SU-DHL-6 (cell line): ENCODE measurements around the gene PNPLA7.
"Not testable (repeated sequence)": the region's sequence is repeated elsewhere in the genome, so short reads cannot be mapped to it uniquely, and the experiment has no call there.

Source experiments
- H2AFZ ChIP-seq: fragments of 200-600 bp; sonication (generic); 2 replicates; pipeline ENCODE4 v1.6.1; 2014; ENCODE audit warnings: low read depth, mild to moderate bottlenecking, moderate library complexity, mixed read lengths, antibody characterized with exemption, low read length; ENCODE audit not compliant: severe bottlenecking
- H3F3A ChIP-seq: fragments of 200-600 bp; shearing (Covaris generic); 2 replicates; pipeline ENCODE4 v1.6.0; 2016; ENCODE audit warnings: antibody characterized with exemption, mild to moderate bottlenecking; ENCODE audit not compliant: insufficient read depth
- H3K27ac ChIP-seq: fragments of 200-600 bp; sonication (generic); 2 replicates; pipeline ENCODE4 v1.5.1; 2016; ENCODE audit warnings: low read depth, mild to moderate bottlenecking, low read length, moderate library complexity, mixed read lengths
- H3K27me3 ChIP-seq: fragments of 200-600 bp; sonication (generic), shearing (Covaris generic); 2 replicates; pipeline ENCODE4 v1.6.0; 2014; ENCODE audit warnings: mild to moderate bottlenecking, low read length
- H3K36me3 ChIP-seq: fragments of 200-600 bp; sonication (generic); 2 replicates; pipeline ENCODE4 v1.6.1; 2014; ENCODE audit warnings: mild to moderate bottlenecking, low read length, mixed read lengths
- H3K4me2 ChIP-seq: fragments of 300-600, 200-600 bp; shearing (Covaris generic), sonication (generic); 2 replicates; pipeline ENCODE4 v1.6.0; 2014; ENCODE audit warnings: low read length, low read depth, mild to moderate bottlenecking; ENCODE audit not compliant: poor library complexity, severe bottlenecking
- H3K4me3 ChIP-seq: fragments of 200-600 bp; sonication (generic); 2 replicates; pipeline ENCODE4 v1.5.1; 2014; ENCODE audit warnings: antibody characterized with exemption, low read length, mild to moderate bottlenecking, mixed read lengths; ENCODE audit not compliant: insufficient read depth, poor library complexity, severe bottlenecking
- H3K79me2 ChIP-seq: fragments of 200-600 bp; sonication (generic); 2 replicates; pipeline ENCODE4 v1.6.1; 2014; ENCODE audit warnings: mild to moderate bottlenecking, low read length, moderate library complexity; ENCODE audit not compliant: insufficient read depth
- H3K9ac ChIP-seq: fragments of 200-600 bp; sonication (generic); 2 replicates; pipeline ENCODE4 v1.7.0; 2014; ENCODE audit warnings: mild to moderate bottlenecking, low read length
- H3K9me2 ChIP-seq: fragments of 200-600 bp; sonication (generic); replicated peaks from 2 replicates; pipeline ENCODE4 v1.6.1; 2014; ENCODE audit warnings: low read length; ENCODE audit not compliant: insufficient read depth
- H3K9me3 ChIP-seq: fragments of 200-600 bp; sonication (generic); 2 replicates; pipeline ENCODE4 v1.6.1; 2014; ENCODE audit warnings: low read length, mixed read lengths; ENCODE audit not compliant: insufficient read depth
- H4K20me1 ChIP-seq: fragments of 200-600 bp; sonication (generic); 2 replicates; pipeline ENCODE4 v1.6.1; 2014; ENCODE audit warnings: low read depth, mild to moderate bottlenecking, antibody characterized with exemption, low read length, moderate library complexity, mixed read lengths
- EZH2phosphoT487 ChIP-seq: fragments of 200-600 bp; sonication (generic), shearing (Covaris generic); conservative IDR thresholded peaks from 2 replicates; pipeline ENCODE4 v1.6.1; 2018; ENCODE audit warnings: mild to moderate bottlenecking, antibody characterized with exemption, low read length, moderate library complexity, mixed read lengths
- TF ChIP-seq, protein P1 (sequence below): fragments of 200-600 bp; sonication (generic); IDR thresholded peaks from one replicate; pipeline ENCODE4 v1.5.1; 2017; ENCODE audit warnings: antibody characterized with exemption, mild to moderate bottlenecking, low read length, moderate library complexity; ENCODE audit not compliant: insufficient read depth, poor library complexity, severe bottlenecking

PNPLA7 gene

DNA sequence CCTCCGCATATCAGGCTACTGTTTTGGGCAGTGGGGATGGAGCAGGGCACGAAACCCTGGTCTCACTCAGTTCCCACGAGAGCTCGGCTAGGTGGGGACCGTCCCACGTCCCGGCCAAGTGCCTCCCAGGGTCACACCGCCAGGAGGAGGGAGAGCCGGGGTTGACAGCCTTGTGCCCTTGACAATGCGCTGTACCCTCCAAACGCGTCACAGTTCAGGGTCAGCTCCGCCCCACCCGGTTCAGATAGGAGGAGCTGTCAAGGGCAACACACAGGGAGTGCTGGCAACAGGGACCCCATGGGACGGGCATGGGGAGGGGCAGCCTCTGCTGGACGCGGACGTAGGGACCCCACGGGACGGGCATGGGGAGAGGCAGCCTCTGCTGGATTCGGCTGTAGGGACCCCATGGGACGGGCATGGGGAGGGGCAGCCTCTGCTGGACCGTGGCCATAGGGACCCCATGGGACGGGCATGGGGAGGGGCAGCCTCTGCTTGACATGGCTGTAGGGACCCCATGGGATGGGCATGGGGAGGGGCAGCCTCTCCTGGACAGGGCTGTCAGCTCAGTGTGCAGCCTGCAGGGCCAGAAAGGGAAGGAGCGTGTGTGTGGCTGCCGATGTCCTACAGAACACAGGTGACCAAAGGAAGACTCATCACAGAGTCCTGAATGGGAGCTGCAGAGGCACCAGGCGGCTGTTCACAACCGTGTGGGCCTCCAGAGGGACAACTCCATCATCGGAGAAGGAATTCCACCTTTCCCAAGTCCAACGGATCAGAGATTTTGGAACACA is 29.4 kb downstream of the PNPLA7 start:
- Histone ChIP-seq H3K4me2 (no peak overlapping the region), H3K79me2 (no peaks in the 10 kb centered on the region), H3K9me3 (no peaks in the 10 kb centered on the region), H2AFZ (no peak overlapping the region), H4K20me1 (no peaks in the 10 kb centered on the region), H3F3A (no peaks in the 10 kb centered on the region), H3K9me2 (no peaks in the 10 kb centered on the region), H3K4me3 (no peak overlapping the region), H3K27ac (no peak overlapping the region), H3K36me3 (no peaks in the 10 kb centered on the region), H3K27me3 (no peaks in the 10 kb centered on the region), H3K9ac (no peak overlapping the region)
- no peak for TF ChIP-seq EZH2phosphoT487
- TF ChIP-seq, protein P1, sequence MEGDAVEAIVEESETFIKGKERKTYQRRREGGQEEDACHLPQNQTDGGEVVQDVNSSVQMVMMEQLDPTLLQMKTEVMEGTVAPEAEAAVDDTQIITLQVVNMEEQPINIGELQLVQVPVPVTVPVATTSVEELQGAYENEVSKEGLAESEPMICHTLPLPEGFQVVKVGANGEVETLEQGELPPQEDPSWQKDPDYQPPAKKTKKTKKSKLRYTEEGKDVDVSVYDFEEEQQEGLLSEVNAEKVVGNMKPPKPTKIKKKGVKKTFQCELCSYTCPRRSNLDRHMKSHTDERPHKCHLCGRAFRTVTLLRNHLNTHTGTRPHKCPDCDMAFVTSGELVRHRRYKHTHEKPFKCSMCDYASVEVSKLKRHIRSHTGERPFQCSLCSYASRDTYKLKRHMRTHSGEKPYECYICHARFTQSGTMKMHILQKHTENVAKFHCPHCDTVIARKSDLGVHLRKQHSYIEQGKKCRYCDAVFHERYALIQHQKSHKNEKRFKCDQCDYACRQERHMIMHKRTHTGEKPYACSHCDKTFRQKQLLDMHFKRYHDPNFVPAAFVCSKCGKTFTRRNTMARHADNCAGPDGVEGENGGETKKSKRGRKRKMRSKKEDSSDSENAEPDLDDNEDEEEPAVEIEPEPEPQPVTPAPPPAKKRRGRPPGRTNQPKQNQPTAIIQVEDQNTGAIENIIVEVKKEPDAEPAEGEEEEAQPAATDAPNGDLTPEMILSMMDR, result no peak

DNA sequence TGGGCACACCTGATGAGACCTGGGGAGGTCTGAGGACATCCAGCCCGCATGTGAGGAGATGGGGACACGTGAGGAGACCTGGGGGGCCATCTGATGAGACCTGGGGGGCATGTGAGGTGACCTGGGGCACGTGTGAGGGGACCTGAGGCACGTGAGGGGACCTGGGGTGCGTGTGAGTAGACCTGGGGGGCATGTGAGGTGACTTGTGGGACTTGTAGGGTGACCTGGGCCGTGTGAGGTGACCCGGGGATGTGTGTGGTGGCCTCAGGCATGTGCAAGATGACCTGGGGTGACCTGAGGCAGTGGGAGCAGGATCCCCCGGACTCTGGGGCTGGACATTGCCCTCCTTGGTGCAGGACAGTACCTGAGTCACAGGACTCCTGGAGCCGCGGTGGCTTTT is 30.6 kb downstream of the PNPLA7 start:
- H3K36me3 ChIP-seq, result no peaks in the 10 kb centered on the region
- H3K9me3 ChIP-seq, result no peaks in the 10 kb centered on the region
- H3F3A ChIP-seq, result no peaks in the 10 kb centered on the region
- H3K4me2 ChIP-seq, result no peak overlapping the region
- H3K9ac ChIP-seq, result no peak overlapping the region
- H3K4me3 ChIP-seq, result no peak overlapping the region
- no peak overlapping the region for H2AFZ ChIP-seq
- H3K79me2 ChIP-seq, result no peaks in the 10 kb centered on the region
- H3K27me3 ChIP-seq, result no peaks in the 10 kb centered on the region
- H3K27ac ChIP-seq, result no peak overlapping the region
- no peak for TF ChIP-seq EZH2phosphoT487
- TF ChIP-seq, protein P1, result no peak
- no peaks in the 10 kb centered on the region for H4K20me1 ChIP-seq
- no peaks in the 10 kb centered on the region for H3K9me2 ChIP-seq

DNA sequence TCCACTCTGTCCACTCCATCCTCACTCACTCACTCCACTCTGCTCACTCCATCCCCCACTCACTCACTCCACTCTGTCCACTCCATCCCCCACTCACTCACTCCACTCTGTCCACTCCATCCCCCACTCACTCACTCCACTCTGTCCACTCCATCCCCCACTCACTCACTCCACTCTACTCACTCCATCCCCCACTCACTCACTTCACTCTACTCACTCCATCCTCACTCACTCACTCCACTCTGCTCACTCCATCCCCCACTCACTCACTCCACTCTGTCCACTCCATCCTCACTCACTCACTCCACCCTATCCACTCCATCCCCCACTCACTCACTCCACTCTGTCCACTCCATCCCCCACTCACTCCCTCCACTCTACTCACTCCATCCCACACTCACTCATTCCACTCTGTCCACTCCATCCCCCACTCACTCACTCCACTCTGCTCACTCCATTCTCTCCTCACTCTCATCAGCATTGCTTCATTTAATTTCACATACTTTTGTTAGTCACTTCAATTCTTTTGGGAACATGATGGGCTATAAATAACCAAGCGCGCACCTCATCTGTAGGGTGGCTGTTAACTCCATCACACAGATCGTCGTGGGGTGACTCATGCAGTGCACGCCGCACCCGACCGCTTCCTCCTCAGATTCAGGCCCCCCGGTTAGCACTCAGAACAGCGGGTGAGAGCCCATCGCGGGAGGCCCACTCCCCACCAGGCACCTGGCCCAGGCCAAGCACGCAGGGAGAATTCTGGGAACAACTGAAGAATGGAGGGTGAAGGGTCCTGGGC is 31.3 kb downstream of the PNPLA7 start:
- not testable (repeated sequence) for H3F3A ChIP-seq, H3K9ac ChIP-seq, H3K9me3 ChIP-seq, H3K79me2 ChIP-seq, H3K27me3 ChIP-seq, H3K4me3 ChIP-seq, H4K20me1 ChIP-seq, H3K36me3 ChIP-seq, H2AFZ ChIP-seq, H3K9me2 ChIP-seq, H3K4me2 ChIP-seq, H3K27ac ChIP-seq
